ENCODE data around the gene EPHB4.

The EPHB4 gene

GRCh38 chr7:100759357-100760171 is 67.8 kb downstream of the EPHB4 start:
- Histone ChIP-seq H3K4me3 (IDR thresholded peaks at IDR 0.05; ENCODE audit: insufficient read depth, low read depth, low read length) (no peak overlapping the region), H2AFZ (ENCODE audit: low read depth) (no peak overlapping the region), H3K27me3 (ENCODE audit: insufficient read depth, low read depth) (peaks cover 92% of the 10 kb centered on the region), H3K36me3 (ENCODE audit: insufficient read depth) (no peaks in the 10 kb centered on the region), H3K4me2 (no peak overlapping the region), H3K27ac (no peak overlapping the region), H4K20me1 (ENCODE audit: insufficient read depth) (no peaks in the 10 kb centered on the region), H3K9ac (no peak overlapping the region), H3K4me1 (ENCODE audit: low read depth, poor library complexity, severe bottlenecking) (peaks cover 8% of the 10 kb centered on the region), H3K79me2 (ENCODE audit: insufficient read depth, low read depth) (no peaks in the 10 kb centered on the region)
- TF ChIP-seq CTCF (conservative IDR thresholded peaks at IDR 0.05; ENCODE audit: low read depth, low read length): no peak

GRCh38 chr7:100753750-100754149 is 73.6 kb downstream of the EPHB4 start:
- peaks cover 92% of the 10 kb centered on the region for H3K27me3 ChIP-seq (ENCODE audit: insufficient read depth, low read depth)
- no peak overlapping the region for H2AFZ ChIP-seq (ENCODE audit: low read depth)
- H3K79me2 ChIP-seq (ENCODE audit: insufficient read depth, low read depth): no peaks in the 10 kb centered on the region
- TF ChIP-seq CTCF (conservative IDR thresholded peaks at IDR 0.05; ENCODE audit: low read depth, low read length): no peak
- no peak overlapping the region for H3K4me3 ChIP-seq (IDR thresholded peaks at IDR 0.05; ENCODE audit: insufficient read depth, low read depth, low read length)
- H3K36me3 ChIP-seq (ENCODE audit: insufficient read depth): no peaks in the 10 kb centered on the region
- no peaks in the 10 kb centered on the region for H4K20me1 ChIP-seq (ENCODE audit: insufficient read depth)
- H3K4me1 ChIP-seq (ENCODE audit: low read depth, poor library complexity, severe bottlenecking): no peaks in the 10 kb centered on the region
- no peak overlapping the region for H3K4me2 ChIP-seq
- no peak overlapping the region for H3K9ac ChIP-seq
- H3K27ac ChIP-seq: no peak overlapping the region

DNA sequence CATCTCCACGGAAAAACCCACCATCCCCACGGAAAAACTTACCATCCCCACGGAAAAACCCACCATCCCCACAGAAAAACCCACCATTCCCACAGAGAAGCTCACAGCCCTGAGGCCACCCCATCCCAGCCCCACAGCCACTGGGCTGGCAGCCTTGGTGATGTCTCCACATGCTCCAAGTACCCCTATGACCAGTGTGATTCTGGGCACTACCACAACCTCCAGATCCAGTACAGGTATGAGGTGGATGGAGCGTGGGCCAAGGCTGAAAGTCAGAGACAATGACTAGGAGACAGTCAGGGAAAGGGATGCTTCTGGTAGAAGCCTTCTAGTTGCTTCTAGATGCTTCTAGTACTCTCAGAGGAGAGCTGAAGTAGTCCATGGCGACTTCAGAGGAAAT is 74.3 kb downstream of the EPHB4 start:
- no peak overlapping the region for H3K27ac ChIP-seq
- H3K36me3 ChIP-seq (ENCODE audit: insufficient read depth): no peaks in the 10 kb centered on the region
- H3K4me2 ChIP-seq: no peak overlapping the region
- no peaks in the 10 kb centered on the region for H3K4me1 ChIP-seq (ENCODE audit: low read depth, poor library complexity, severe bottlenecking)
- H3K27me3 ChIP-seq (ENCODE audit: insufficient read depth, low read depth): peaks cover 90% of the 10 kb centered on the region
- H3K4me3 ChIP-seq (IDR thresholded peaks at IDR 0.05; ENCODE audit: insufficient read depth, low read depth, low read length): no peak overlapping the region
- no peak overlapping the region for H3K9ac ChIP-seq
- no peaks in the 10 kb centered on the region for H3K79me2 ChIP-seq (ENCODE audit: insufficient read depth, low read depth)
- H2AFZ ChIP-seq (ENCODE audit: low read depth): no peak overlapping the region
- no peaks in the 10 kb centered on the region for H4K20me1 ChIP-seq (ENCODE audit: insufficient read depth)
- no peak for TF ChIP-seq CTCF (conservative IDR thresholded peaks at IDR 0.05; ENCODE audit: low read depth, low read length)

All from KMS-11 (cell line).